Tibial nerve (tissue), 4 donors: ENCODE data around the gene LIPN. TPM values are rescaled to one million over a fixed set of nuclear protein-coding genes. Genes with fewer than 3 reads are reported as not detected.
"Not testable (repeated sequence)": the region's sequence is repeated elsewhere in the genome, so short reads cannot be mapped to it uniquely, and the experiment has no call there.

ENCODE experiments used
- DNase-seq, 2 donors: peaks; one replicate each; pipeline ENCODE4 v3.0.0-alpha.2; 2019; ENCODE audit warnings: low spot score in 2 of 2
- H3K27ac ChIP-seq, 4 donors: fragments of 200-600 bp; sonication (generic) in 3 of 4; one replicate each; pipeline ENCODE4 v1.5.1; 2017 to 2019; ENCODE audit warnings: mild to moderate bottlenecking in 1 of 4
- H3K27me3 ChIP-seq, 2 donors: fragments of 200-600 bp; sonication (generic) in 1 of 2; one replicate each; pipeline versions ENCODE4 v1.5.1 to v1.6.0; 2017 to 2019
- H3K36me3 ChIP-seq, 3 donors: fragments of 200-600 bp; sonication (generic); one replicate each; pipeline ENCODE4 v1.5.1; 2018 to 2019
- H3K4me1 ChIP-seq, 4 donors: fragments of 200-600 bp; sonication (generic) in 3 of 4; one replicate each; pipeline ENCODE4 v1.5.1; 2017 to 2019
- H3K4me3 ChIP-seq, 4 donors: fragments of 200-600 bp; sonication (generic) in 3 of 4; one replicate each; pipeline ENCODE4 v1.5.1; 2017 to 2019; ENCODE audit warnings: mild to moderate bottlenecking in 1 of 4, moderate library complexity in 1 of 4
- H3K9me3 ChIP-seq, 4 donors: fragments of 200-600 bp; sonication (generic) in 3 of 4; one replicate each; pipeline ENCODE4 v1.5.1; 2017 to 2019
- CTCF ChIP-seq, 5 experiments: fragments of 200-600 bp in 3 of 5; fragments of 450-650 bp in 2 of 5; sonication (generic) in 3 of 5; IDR thresholded peaks; one replicate each; pipeline ENCODE4 v1.5.1; 2016 to 2019; ENCODE audit warnings: antibody characterized with exemption in 5 of 5, mild to moderate bottlenecking in 3 of 5, moderate library complexity in 2 of 5
- EP300 ChIP-seq, 2 donors: sonication (generic); formaldehyde crosslinking; IDR thresholded peaks; one replicate each; pipeline ENCODE4 v1.6.1; 2017; ENCODE audit warnings: antibody characterized with exemption in 2 of 2, mild to moderate bottlenecking in 1 of 2
- POLR2A ChIP-seq, 2 donors: fragments of 450-650 bp; IDR thresholded peaks; one replicate each; pipeline ENCODE4 v1.6.1; 2017; ENCODE audit warnings: antibody characterized with exemption in 2 of 2, mild to moderate bottlenecking in 2 of 2, moderate library complexity in 2 of 2
- WGBS, 2 donors: methylation state at CpG; one replicate each; pipeline ENCODE4 v1.1.5; 2018; 5-methylcytosine and 5-hydroxymethylcytosine counted together
- total RNA-seq, 4 donors: library from RNA; depleted of rRNA; stranded (reverse); fragments of >200 nt; gene quantifications; one replicate each; pipeline ENCODE4 v1.1.0, GENCODE V29; 2016

LIPN gene
- total RNA-seq, 4 donors from 2014 or later: not detected

- H3K27me3 ChIP-seq: no peaks in the 10 kb centered on the region
- no peak overlapping the region for H3K27ac ChIP-seq
- WGBS, 2 donors: 77 to 90% methylated on average over 4 of the region's 4 CpGs
- no peak overlapping the region for H3K4me3 ChIP-seq
- DNase-seq: no peak
- no peaks in the 10 kb centered on the region for H3K36me3 ChIP-seq
- no peaks in the 10 kb centered on the region for H3K4me1 ChIP-seq
- H3K9me3 ChIP-seq: no peaks in the 10 kb centered on the region
- no peak for TF ChIP-seq EP300 (IDR thresholded peaks at IDR 0.05)
- TF ChIP-seq POLR2A (IDR thresholded peaks at IDR 0.05): no peak
- TF ChIP-seq CTCF (IDR thresholded peaks at IDR 0.05): no peak
Measured at GRCh38 chr10:88730864-88731263, 29.0 kb upstream of the LIPN start.

- Histone ChIP-seq H3K27me3 (no peaks in the 10 kb centered on the region), H3K27ac (no peak overlapping the region), H3K4me3 (no peak overlapping the region), H3K9me3 (no peaks in the 10 kb centered on the region), H3K36me3 (no peaks in the 10 kb centered on the region), H3K4me1 (no peaks in the 10 kb centered on the region)
- WGBS, 2 donors: 39 to 46% methylated on average over 6 of the region's 6 CpGs
- no peak for TF ChIP-seq POLR2A (IDR thresholded peaks at IDR 0.05)
- TF ChIP-seq CTCF (IDR thresholded peaks at IDR 0.05): no peak
- TF ChIP-seq EP300 (IDR thresholded peaks at IDR 0.05): no peak
- no peak for DNase-seq
Measured at GRCh38 chr10:88731296-88731695, 28.5 kb upstream of the LIPN start.

- DNase-seq: no peak
- H3K27ac ChIP-seq: no peak overlapping the region
- H3K4me3 ChIP-seq: no peak overlapping the region
- H3K27me3 ChIP-seq: no peaks in the 10 kb centered on the region
- H3K9me3 ChIP-seq: no peaks in the 10 kb centered on the region
- no peaks in the 10 kb centered on the region for H3K4me1 ChIP-seq
- no peaks in the 10 kb centered on the region for H3K36me3 ChIP-seq
- no peak for TF ChIP-seq POLR2A (IDR thresholded peaks at IDR 0.05)
- TF ChIP-seq EP300 (IDR thresholded peaks at IDR 0.05): no peak
- no peak for TF ChIP-seq CTCF (IDR thresholded peaks at IDR 0.05)
- 78 to 87% methylated on average over 2 of the region's 2 CpGs for WGBS, 2 donors
Measured at GRCh38 chr10:88733215-88733614, 26.6 kb upstream of the LIPN start.

- no peak overlapping the region for H3K4me3 ChIP-seq
- H3K36me3 ChIP-seq: no peaks in the 10 kb centered on the region
- WGBS, 2 donors: 76 to 80% methylated on average over 1 of the region's 1 CpG
- peaks cover 0 to 9% of the 10 kb centered on the region in 2 donors for H3K27me3 ChIP-seq
- no peaks in the 10 kb centered on the region for H3K9me3 ChIP-seq
- TF ChIP-seq POLR2A (IDR thresholded peaks at IDR 0.05): no peak
- no peak for TF ChIP-seq EP300 (IDR thresholded peaks at IDR 0.05)
- no peak for TF ChIP-seq CTCF (IDR thresholded peaks at IDR 0.05)
- no peak overlapping the region for H3K27ac ChIP-seq
- DNase-seq: no peak
- H3K4me1 ChIP-seq: no peaks in the 10 kb centered on the region
Measured at GRCh38 chr10:88735661-88736060, 24.2 kb upstream of the LIPN start.

GRCh38 chr10:88741921-88742320 is 17.9 kb upstream of the LIPN start:
- H3K36me3 ChIP-seq, DNase-seq, H3K4me1 ChIP-seq, H3K27me3 ChIP-seq, H3K9me3 ChIP-seq, H3K27ac ChIP-seq, H3K4me3 ChIP-seq: not testable (repeated sequence)
- 66 to 81% methylated on average over 5 of the region's 5 CpGs for WGBS, 2 donors

GRCh38 chr10:88742448-88742847 is 17.4 kb upstream of the LIPN start:
- Histone ChIP-seq H3K4me1 (no peaks in the 10 kb centered on the region), H3K36me3 (no peaks in the 10 kb centered on the region), H3K27me3 (peaks cover 0 to 9% of the 10 kb centered on the region in 2 donors), H3K9me3 (peaks cover 0 to 6% (median 3%) of the 10 kb centered on the region in 4 donors), H3K4me3 (no peak overlapping the region), H3K27ac (no peak overlapping the region)
- no peak for DNase-seq
- 94 to 96% methylated on average over 1 of the region's 1 CpG for WGBS, 2 donors
- TF ChIP-seq EP300 (IDR thresholded peaks at IDR 0.05) (no peak), POLR2A (IDR thresholded peaks at IDR 0.05) (no peak), CTCF (IDR thresholded peaks at IDR 0.05) (no peak)
